ENCODE data around the gene PI4K2A.

The PI4K2A gene

GRCh38 chr10:97724341-97724941 lies 84.0 kb downstream of the PI4K2A start (continued):
- TF ChIP-seq PRDM2 (tag by site-specific recombination; IDR thresholded peaks at IDR 0.05; ENCODE audit: borderline replicate concordance): no peak
- no peak for TF ChIP-seq ZNF830 (tag by site-specific recombination; IDR thresholded peaks at IDR 0.05; ENCODE audit: low read depth)
- TF ChIP-seq PATZ1 (tag by site-specific recombination; IDR thresholded peaks at IDR 0.05): no peak
- no peak; the same call in 1 of the 2 replicates for TF ChIP-seq ZNF366 (tag by site-specific recombination; conservative IDR thresholded peaks at IDR 0.05)
- TF ChIP-seq ZNF292 (tag by site-specific recombination; IDR thresholded peaks at IDR 0.05; ENCODE audit: borderline replicate concordance, low read depth): no peak
- TF ChIP-seq ZBTB44 (tag by site-specific recombination; IDR thresholded peaks at IDR 0.05): no peak
- no peak for TF ChIP-seq ZNF792 (tag by site-specific recombination; IDR thresholded peaks at IDR 0.05)
- no peak for TF ChIP-seq REST (tag by site-specific recombination; IDR thresholded peaks at IDR 0.05)
- TF ChIP-seq ZNF585B (tag by site-specific recombination; IDR thresholded peaks at IDR 0.05): no peak
- TF ChIP-seq ZNF266 (tag by site-specific recombination; IDR thresholded peaks at IDR 0.05; ENCODE audit: low read depth): no peak
- no peak for TF ChIP-seq KLF10 (tag by site-specific recombination; IDR thresholded peaks at IDR 0.05)
- no peak for TF ChIP-seq ZNF600 (tag by site-specific recombination; IDR thresholded peaks at IDR 0.05)
- TF ChIP-seq KLF8 (tag by site-specific recombination; IDR thresholded peaks at IDR 0.05): no peak
- TF ChIP-seq ZNF558 (tag by site-specific recombination; IDR thresholded peaks at IDR 0.05): no peak
- TF ChIP-seq ZNF404 (tag by site-specific recombination; IDR thresholded peaks at IDR 0.05): no peak
- TF ChIP-seq PRDM1 (tag by site-specific recombination; IDR thresholded peaks at IDR 0.05): no peak
- peak; percentile 44 for TF ChIP-seq ZNF335 (tag by site-specific recombination; conservative IDR thresholded peaks at IDR 0.05)
- TF ChIP-seq ZFP41 (tag by site-specific recombination; IDR thresholded peaks at IDR 0.05; ENCODE audit: borderline replicate concordance): no peak
- no peak for TF ChIP-seq ZNF473 (tag by site-specific recombination; IDR thresholded peaks at IDR 0.05)
- no peak for TF ChIP-seq ZNF677 (tag by site-specific recombination; IDR thresholded peaks at IDR 0.05)
- TF ChIP-seq OSR2 (tag by site-specific recombination; IDR thresholded peaks at IDR 0.05): no peak
- TF ChIP-seq ZNF48 (tag by site-specific recombination; IDR thresholded peaks at IDR 0.05): no peak
- TF ChIP-seq ZNF629 (tag by site-specific recombination; IDR thresholded peaks at IDR 0.05): peak; percentile 85
- TF ChIP-seq HOXD13 (CRISPR knock-in tag; IDR thresholded peaks at IDR 0.05; ENCODE audit: borderline replicate concordance): no peak
- TF ChIP-seq BCL11B (tag by site-specific recombination; IDR thresholded peaks at IDR 0.05; ENCODE audit: low read depth): no peak
- 0 out of 2 replicates have a peak, but pooled peaks have one; percentile 26 for TF ChIP-seq WT1 (tag by site-specific recombination; IDR thresholded peaks at IDR 0.05)
- no peak for TF ChIP-seq ZNF19 (tag by site-specific recombination; IDR thresholded peaks at IDR 0.05; ENCODE audit: low read depth)
- no peak for TF ChIP-seq TCF7L2 (IDR thresholded peaks at IDR 0.05; ENCODE audit: borderline replicate concordance, low read depth, low read length)
